ENCODE data around the gene AURKAIP1. TPM values are rescaled to one million over a fixed set of nuclear protein-coding genes. Genes with fewer than 3 reads are reported as not detected.
A peak's percentile ranks its signal among the peaks of the same experiment; 100 is the strongest.
"Not testable (repeated sequence)": the region's sequence is repeated elsewhere in the genome, so short reads cannot be mapped to it uniquely, and the experiment has no call there.

The AURKAIP1 gene
- total RNA-seq, 1 donor from 2014 or later: 271 TPM

DNA sequence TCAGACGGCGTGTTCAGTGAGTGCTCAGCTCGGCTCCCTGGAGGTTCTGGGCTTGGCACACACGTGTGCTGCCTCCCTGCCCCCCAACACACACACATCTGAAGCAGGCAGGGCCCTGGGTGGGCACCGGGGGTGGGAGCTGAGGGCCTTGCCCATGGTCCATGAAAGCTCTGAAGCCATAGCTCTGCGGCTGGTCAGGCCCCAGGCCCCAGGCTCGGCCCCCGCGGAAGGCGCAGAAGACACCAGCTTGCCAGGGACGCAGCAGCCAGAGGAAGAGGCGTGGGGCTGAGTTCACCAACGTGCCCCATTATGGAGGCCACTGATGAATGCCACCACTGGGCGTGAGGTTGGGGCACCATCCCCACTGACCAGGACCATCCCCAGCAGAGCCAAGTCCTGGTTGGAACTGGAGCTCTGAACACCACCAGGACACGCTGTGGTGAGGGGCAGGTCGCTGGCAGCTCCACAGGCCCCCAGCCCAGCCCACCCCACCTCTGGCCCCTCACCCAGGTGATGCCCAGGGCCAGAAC, 4.2 kb downstream of the AURKAIP1 start:
- intact Hi-C loops (cut with DNase I): loop anchor here (10.0 kb wide), 1 partner anchor 134 kb away; no protein-coding TSS in a partner anchor
- DNase-seq (no peak), ATAC-seq (ENCODE audit: poor library complexity) (no peak)

DNA sequence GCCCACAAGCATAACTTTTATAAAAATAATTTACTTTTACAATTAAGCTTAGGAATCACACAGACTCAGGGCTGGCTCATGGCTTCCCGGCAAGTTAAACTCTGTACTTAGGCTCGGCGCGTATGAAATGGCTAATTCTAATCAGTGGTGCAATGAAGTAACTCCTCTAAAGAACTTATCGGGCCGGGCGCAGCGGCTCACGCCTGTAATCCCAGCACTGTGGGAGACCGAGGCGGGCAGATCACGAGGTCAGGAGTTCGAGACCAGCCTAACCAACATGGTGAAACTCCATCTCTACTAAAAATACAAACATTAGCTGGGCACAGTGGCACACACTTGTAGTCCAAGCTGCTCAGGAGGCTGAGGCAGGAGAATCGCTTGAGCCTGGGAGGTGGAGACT, 4.9 kb downstream of the AURKAIP1 start:
- DNase-seq; ATAC-seq (ENCODE audit: poor library complexity): not testable (repeated sequence)
- intact Hi-C loops (cut with DNase I): loop anchor here (10.0 kb wide), 1 partner anchor 135 kb away; no protein-coding TSS in a partner anchor

- intact Hi-C loops (cut with DNase I): no loop called here
- DNase-seq (no peak), ATAC-seq (ENCODE audit: poor library complexity) (no peak)
Observed at GRCh38 chr1:1367315-1367714, 7.7 kb downstream of the AURKAIP1 start.

- ATAC-seq (ENCODE audit: poor library complexity) (no peak), DNase-seq (no peak)
- intact Hi-C loops (cut with DNase I): no loop called here
Observed at GRCh38 chr1:1366699-1367066, 8.3 kb downstream of the AURKAIP1 start.

DNA sequence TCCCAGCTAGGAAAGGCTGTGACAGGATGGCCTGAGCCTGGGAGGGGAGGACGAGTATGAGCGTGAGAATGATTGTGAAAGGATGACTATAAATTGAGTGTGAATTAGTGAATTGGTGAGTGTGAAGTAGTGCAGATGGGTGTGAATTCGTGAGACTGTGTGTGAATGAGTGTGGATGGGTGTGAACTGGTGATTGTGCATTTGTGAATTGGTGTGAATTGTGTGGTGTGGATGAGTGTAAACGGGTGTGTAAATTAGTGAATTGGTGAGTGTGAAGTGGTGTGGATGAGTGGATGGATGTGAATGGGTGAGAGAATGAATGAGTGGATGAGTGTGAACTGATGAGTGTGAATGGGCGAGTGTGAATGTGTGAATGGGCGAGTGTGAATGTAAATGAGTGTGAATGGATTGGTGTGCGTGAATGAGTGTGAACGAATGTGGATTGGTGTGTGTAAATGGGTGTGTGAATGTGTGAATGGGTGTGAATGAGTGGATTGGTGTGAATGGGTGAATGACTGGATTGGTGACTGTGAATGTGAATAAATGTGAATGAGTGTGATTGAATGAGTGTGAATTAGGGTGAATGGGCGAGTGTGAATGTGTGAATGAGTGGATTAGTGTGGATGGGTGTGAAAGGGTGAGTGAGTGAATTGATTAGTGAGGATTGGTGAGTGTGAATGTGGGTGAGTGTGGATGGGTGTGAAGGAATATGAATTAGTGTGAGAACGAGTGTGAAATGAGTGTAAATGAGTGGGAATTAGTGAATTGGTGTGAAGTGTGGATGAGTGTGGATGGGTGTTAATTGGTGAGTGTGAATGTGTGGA, 8.9 kb downstream of the AURKAIP1 start:
- ATAC-seq (ENCODE audit: poor library complexity) (no peak), DNase-seq (no peak)
- intact Hi-C loops (cut with DNase I): no loop called here

GRCh38 chr1:1364266-1364665, 10.7 kb downstream of the AURKAIP1 start:
- no peak for ATAC-seq (ENCODE audit: poor library complexity)
- peak; percentile 27 for DNase-seq
- intact Hi-C loops (cut with DNase I): no loop called here

DNA sequence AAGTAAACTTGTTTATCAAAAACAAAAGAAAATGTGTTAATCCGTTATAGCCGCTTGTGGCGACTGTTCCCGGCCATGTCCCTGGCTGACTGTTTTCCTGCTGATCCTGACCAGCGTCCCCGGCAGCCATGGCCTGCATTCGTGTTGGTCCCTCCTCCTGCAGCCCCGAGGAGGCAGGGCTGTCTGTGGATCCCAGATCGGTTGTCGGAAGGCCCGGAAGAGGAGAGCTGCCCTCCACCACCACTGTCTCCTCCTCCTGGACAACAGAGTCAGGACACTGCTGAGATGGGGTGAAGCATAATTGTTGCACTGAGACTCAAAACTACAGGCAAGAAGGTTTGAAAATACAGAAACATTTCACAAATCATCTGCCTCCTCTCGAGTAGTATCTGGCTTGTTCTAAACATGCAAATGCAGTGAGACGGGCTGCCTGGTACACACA, 13.0 kb downstream of the AURKAIP1 start:
- DNase-seq (peak; percentile 75), ATAC-seq (ENCODE audit: poor library complexity) (no peak)
- intact Hi-C loops (cut with DNase I): no loop called here

DNA sequence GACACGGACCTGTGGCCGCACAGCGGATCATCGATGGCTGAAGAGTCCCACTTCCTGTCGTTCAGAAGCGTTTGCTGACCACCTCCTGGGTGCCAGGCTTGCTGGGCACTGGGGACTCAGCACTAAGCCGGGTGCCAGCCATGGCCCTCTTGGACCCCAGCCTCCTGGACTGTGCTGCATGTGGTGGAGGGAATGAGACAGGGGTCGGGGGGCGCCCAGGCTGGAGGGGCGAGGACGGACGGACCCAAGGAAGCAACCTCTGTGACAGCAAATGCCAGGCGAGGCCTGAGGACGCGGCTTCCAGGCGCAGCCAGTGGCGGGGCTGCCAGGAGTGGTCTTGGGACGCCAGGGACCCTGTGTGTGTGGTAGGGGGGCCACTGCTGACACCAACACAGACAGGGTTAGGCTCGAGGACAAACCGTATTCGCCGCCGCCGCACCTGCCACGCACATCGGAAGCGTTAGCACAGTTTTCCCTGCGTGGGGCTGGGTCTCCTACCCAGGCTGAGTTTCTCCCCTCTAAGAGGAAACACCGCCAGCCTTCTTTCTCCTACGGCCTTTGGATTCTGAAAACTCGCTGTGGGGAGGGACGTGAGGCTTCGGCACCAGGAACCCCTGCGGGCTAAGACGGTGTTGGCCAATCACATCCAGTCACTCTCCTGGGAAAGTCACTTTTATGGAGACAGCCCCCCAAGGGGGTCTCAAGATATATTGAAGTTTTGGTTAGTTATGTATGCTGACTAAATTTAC, 13.6 kb downstream of the AURKAIP1 start:
- intact Hi-C loops (cut with DNase I): no loop called here
- ATAC-seq (ENCODE audit: poor library complexity): no peak
- peak; percentile 39 for DNase-seq

- ATAC-seq (ENCODE audit: poor library complexity) (peak; percentile 53), DNase-seq (peak; percentile 81)
- intact Hi-C loops (cut with DNase I): no loop called here
Observed at GRCh38 chr1:1360506-1361169, 14.4 kb downstream of the AURKAIP1 start.

GRCh38 chr1:1359664-1360468, 15.1 kb downstream of the AURKAIP1 start:
- DNase-seq (peak; percentile 69), ATAC-seq (ENCODE audit: poor library complexity) (peak; percentile 19)
- intact Hi-C loops (cut with DNase I): no loop called here

- ATAC-seq (ENCODE audit: poor library complexity) (no peak), DNase-seq (peak; percentile 51)
- intact Hi-C loops (cut with DNase I): no loop called here
Observed at GRCh38 chr1:1359308-1359663, 15.7 kb downstream of the AURKAIP1 start.

GRCh38 chr1:1358433-1359271, 16.4 kb downstream of the AURKAIP1 start, which contains the start of gene MXRA8:
MXRA8 (minus strand) TSS chr1:1358555; CDS start chr1:1358504, 51 bp downstream.
- ATAC-seq (ENCODE audit: poor library complexity) (peak; percentile 61), DNase-seq (peak; percentile 88)
- intact Hi-C loops (cut with DNase I): no loop called here

DNA sequence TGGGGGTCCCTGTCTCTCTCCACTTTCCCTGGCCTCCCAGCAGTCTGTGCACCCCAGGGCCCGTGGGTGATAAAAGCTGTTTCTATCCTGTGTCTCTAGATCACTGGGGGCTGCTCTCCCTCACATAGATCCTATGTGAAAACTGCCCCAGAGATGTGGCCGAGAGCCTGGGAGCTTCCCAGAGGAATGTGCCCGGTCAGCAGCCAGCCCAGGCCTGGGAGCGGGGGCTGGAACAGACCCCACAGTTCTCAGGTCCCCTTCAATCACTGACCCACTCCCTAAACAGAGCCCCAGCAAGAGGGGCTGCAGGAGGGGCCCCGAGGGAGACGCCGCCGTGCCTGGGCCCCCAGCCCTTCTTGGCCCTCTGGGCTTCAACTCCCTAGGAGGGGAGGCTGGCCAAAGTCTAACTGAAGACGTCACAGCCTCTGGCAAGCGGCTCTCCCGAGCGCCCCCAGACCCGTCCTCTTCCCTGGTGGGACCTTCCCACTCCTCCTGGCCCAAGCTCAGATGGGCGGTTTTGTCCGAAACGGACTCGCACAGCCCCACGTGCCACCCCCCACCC, 17.1 kb downstream of the AURKAIP1 start:
- DNase-seq (peak; percentile 37), ATAC-seq (ENCODE audit: poor library complexity) (no peak)
- intact Hi-C loops (cut with DNase I): no loop called here

GRCh38 chr1:1356796-1357401, 18.1 kb downstream of the AURKAIP1 start:
- DNase-seq: no peak
- intact Hi-C loops (cut with DNase I): no loop called here
- no peak for ATAC-seq (ENCODE audit: poor library complexity)

DNA sequence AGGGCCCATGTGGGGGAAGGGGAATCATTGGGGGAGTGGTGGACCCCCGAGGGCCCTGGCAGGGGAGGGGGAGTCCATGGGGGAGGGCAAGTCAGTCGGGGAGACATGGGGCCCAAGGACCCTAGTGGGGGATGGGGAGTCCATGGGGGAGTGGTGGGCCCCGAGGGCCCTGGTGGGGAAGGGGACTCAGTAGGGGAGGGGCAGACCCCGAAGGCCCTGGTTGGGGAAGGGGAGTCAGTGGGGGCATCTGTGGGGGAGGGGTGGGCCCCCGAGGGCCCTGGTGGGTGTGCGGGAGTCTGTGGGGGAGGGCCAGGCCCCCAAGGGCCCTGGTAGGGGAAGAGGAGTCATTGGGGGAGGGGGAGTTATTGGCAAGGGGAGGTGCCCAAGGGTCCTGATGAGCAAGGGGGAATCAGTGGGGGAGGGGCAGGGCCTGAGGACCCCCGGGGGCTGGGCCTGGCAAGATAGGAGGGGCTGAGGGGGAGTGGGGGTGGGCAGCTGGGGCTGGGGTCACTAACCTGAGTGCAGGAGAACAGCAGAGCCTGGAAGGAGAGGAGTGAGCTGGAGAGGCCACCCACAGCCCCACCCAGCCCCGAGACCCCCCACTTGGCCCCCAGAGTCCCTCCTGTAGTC, 18.7 kb downstream of the AURKAIP1 start:
- DNase-seq: no peak
- intact Hi-C loops (cut with DNase I): no loop called here
- ATAC-seq (ENCODE audit: poor library complexity): no peak

- ATAC-seq (ENCODE audit: poor library complexity): no peak
- no peak for DNase-seq
- intact Hi-C loops (cut with DNase I): no loop called here
Observed at GRCh38 chr1:1355416-1355815, 19.6 kb downstream of the AURKAIP1 start.
